ENCODE data around the gene OR6N1.

Gene OR6N1

DNA sequence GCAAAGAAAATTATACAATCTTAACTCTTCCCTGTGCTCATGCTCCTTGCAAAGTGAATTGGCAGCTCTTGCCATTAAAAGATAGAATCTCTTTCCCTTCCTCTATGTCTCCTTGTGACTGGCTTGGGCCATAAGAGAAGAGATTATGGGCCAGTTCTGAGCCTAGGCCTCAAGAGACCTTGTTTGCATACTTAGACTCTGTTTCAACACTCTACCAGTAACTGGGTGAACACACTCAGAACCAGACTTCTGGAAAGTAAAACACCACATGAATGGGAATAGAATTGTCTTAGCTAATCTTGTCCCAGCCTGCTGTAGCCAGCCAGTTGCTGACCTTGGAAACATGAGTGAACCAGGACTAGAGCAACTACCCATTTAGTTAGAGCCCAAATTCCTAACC, 36.1 kb downstream of the OR6N1 start:
- DNase-seq: no peak

DNA sequence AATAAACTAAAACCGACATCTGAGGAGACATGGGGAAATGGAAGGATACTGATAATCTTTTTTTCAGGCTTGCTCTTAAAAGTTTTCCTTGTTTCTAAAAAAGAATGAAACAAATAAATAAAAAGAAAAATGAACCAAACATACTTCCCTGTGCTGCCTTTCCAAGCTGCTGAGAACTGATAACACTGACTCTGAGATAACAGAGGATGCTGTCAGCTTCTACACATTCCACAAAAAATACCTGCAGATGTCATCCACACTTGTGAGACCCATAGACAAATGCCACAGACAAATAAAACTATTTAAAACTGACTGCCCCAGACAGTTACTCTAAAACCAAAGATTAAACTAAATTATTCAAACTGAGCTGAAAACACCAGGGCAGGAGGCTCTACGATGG, 39.5 kb downstream of the OR6N1 start:
- no peak for DNase-seq

DNA sequence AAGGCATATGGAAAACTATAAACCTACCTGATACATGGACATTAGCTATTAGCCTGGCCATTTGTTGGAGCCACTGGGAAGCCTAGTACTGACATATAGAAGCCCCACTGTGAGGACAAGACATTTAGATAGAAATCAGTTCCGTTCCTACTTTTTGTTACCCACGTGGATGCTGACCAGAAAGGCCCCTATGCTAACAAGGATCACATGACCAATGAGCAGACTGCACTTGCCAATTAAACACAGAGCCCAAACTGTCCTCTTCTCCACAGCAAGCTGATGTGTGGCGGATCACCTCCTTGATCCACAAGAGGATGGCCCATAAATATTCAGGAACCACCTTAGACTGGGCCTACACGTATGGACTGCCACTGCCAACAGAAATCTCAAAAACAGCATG, 40.3 kb downstream of the OR6N1 start:
- no peak for DNase-seq

DNA sequence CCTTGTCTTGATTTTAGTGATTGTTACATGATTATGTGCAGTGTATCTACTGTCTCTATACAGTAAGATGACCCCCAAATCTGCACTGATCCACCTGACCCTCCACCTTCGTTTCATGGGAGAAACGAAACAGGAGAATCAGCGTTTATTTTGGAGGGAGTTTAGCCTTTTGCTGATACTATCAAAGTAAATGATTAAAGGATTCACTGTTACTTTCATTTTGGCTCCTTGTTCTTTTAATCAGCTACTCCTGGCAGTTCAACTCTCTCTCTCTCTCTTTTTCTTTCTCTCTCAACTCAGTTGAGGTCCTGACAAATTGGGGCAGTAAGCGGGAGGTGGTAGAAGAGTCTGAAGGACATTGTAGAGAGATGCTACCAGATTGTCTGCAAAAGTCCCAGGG, 41.5 kb downstream of the OR6N1 start:
- no peak for DNase-seq

DNA sequence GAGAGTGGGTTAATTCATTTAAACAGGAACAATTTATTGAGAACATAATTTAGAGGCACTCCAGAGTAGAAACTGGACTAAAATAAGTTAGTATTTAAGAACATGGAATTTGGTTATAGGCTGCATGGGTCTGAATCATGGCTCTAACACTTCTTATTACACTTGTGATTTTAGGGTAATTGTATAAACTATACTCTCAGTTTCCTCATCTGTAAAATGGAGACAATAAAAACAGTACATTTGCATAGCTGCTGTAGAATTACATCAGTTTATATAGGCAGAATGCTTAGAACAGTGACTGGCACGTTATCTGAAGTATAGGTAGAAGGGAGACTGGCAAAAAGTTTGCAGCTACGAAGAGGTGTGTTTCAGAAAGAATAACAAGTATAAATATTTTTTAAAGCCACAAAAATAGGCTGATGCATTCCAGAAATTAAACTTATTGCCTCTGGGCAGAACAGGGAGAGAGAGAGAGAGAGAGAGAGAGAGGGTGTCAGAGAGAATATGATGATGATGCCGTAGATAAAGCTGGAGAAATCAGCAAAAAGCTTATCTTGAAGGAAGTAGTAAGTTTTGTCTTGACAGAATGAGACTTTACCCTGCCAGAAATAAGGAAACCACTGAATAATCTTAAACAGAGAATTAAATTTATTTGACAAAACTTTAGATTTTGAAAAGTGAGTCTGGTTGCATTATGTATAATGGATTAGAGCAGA, 43.3 kb downstream of the OR6N1 start:
- DNase-seq: no peak

DNA sequence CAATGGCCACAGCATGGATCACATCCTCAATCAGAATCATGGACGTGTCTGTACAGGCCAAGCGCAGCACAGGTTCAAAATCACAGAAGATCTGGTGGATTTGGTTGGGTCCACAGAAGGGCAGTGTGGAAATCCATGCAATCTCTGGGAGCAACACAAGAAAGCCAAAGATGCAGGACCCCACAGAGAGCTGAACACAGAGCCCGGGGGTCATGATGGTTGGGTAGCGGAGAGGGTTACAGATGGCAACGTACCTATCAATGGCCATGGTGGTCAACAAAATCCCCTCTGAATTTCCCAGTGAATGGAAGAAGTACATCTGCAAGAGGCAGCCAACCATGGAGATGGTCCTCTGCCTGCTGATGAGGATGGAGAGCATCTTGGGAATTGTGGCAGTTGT, 47.6 kb downstream of the OR6N1 start:
- DNase-seq: no peak

DNA sequence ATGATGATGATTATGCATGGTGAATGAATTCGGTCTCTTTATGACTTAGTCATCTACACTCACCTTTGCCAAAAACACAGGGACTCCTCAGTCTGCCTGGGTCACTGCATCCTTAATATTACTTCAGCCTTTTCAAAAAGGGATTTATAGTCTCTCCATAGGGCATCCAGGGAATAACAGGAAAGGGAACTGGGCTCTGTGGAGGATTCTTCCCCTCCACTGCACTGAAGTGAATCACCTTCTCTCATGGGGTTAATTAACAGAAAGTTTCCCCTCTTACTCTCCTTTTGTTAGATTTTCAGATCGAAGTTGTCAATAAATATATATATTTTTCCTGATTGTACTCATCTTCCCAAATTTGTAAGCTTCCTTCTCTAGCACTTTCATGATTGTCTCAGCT, 51.4 kb downstream of the OR6N1 start, which contains the start of gene OR6K3:
TSS of gene OR6K3 (minus strand) at position 101 of the 400 bp plus-strand sequence. CDS start 2,605 bp downstream, outside the sequence.
- DNase-seq: no peak

DNA sequence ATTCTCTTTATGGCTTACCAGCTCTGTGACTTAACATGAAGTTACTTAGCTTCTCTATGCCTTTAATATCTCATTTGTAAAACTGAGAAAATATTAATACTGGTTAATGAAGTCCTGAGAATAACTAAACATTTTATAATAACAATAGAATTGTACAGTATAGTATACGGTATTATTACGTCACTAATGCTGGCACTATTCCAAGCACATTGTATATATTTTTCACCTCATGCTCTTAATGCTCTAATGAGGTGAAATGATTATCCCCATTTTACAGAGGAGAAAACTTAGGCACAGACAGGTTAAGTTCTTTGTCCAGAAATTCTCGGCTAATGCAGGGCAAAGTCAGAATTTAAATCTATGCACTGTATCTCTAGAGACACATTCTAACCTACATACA, 52.3 kb downstream of the OR6N1 start:
- no peak for DNase-seq

DNA sequence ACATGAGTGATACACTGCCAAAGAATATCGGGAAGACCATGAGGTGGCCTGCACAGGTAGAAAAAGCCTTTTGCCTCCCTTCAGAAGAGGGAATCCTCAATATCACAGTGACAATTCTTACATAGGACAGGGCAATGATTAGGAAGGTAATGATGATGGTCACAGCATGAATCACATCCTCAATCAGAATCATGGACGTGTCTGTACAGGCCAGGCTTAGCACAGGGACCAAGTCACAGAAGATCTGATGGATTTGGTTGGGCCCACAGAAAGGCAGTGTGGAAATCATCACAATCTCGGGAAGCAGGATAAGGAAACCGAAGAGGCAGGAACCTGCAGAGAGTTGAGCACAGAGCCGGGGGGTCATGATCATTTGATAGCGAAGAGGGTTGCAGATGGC, 54.7 kb downstream of the OR6N1 start:
- no peak for DNase-seq

DNA sequence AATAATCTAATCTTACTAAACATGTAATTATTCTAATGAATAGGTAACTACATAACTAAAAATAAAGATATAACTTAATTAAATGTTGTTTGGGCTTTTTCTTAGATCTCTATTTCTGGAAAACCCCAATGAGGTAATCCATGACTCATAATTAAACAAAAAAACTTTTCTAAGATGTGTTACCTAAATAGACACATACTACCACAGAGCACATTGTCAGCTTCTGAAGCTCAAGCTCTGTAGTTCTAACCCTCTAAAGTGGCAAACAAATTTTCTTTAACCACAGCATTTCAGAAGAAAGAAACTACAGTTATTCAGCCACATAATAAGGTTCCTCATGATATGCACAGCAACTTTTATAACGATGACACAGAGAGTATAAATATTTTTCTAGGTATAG, 55.7 kb downstream of the OR6N1 start:
- DNase-seq: no peak

DNA sequence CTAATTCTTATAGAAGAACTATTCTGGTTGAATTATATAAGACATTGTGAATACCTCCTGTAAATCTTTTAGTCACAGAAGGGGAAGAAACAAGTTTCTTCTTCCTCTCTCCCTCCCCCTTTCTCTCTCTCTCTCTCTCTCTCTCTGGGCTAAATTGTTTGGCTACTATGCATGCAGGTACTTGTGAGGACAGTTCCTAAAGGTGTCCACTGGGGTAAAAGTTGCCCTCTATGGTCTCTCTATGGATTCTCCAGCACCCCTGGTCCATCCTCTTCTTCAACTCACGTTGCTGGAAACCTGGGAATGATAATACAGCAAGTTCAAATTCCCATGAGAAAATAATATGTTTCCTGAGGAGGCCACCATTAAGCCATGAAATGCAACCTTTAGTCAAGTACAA, 57.2 kb downstream of the OR6N1 start:
- DNase-seq: no peak
